NCI-H82 treated with DMSO at 0.1 percent for 48 hours (cell line): ENCODE data around the gene RIPK4.

Source experiments
- DNase-seq: peaks from one replicate; lab custom pipeline; 2025; ENCODE audit not compliant: unreplicated experiment; lab: John Stamatoyannopoulos, UW

Gene RIPK4

GRCh38 chr21:41755258-41755933, 11.5 kb downstream of the RIPK4 start:
- DNase-seq = no peak

- DNase-seq = no peak
Observed at GRCh38 chr21:41754479-41754891, 12.4 kb downstream of the RIPK4 start.

GRCh38 chr21:41753006-41753898, 13.6 kb downstream of the RIPK4 start:
- DNase-seq = no peak

GRCh38 chr21:41752231-41752681, 14.6 kb downstream of the RIPK4 start:
- no peak for DNase-seq

GRCh38 chr21:41751611-41752011, 15.2 kb downstream of the RIPK4 start:
- no peak for DNase-seq

GRCh38 chr21:41750532-41751151, 16.2 kb downstream of the RIPK4 start:
- DNase-seq = no peak

- DNase-seq = no peak
Observed at GRCh38 chr21:41750051-41750450, 16.8 kb downstream of the RIPK4 start.

GRCh38 chr21:41749286-41749685, 17.6 kb downstream of the RIPK4 start:
- no peak for DNase-seq

- no peak for DNase-seq
Observed at GRCh38 chr21:41747943-41748738, 18.7 kb downstream of the RIPK4 start.

GRCh38 chr21:41746744-41747006, 20.2 kb downstream of the RIPK4 start:
- no peak for DNase-seq

- DNase-seq = no peak
Observed at GRCh38 chr21:41745971-41746743, 20.7 kb downstream of the RIPK4 start.

- no peak for DNase-seq
Observed at GRCh38 chr21:41745026-41745820, 21.6 kb downstream of the RIPK4 start.

GRCh38 chr21:41744028-41744930, 22.6 kb downstream of the RIPK4 start:
- DNase-seq = no peak

GRCh38 chr21:41743321-41744027, 23.4 kb downstream of the RIPK4 start:
- DNase-seq = no peak

GRCh38 chr21:41742073-41742875, 24.6 kb downstream of the RIPK4 start:
- DNase-seq = no peak

- no peak for DNase-seq
Observed at GRCh38 chr21:41741253-41742072, 25.4 kb downstream of the RIPK4 start.
